H1 (cell line): ENCODE data around the gene NPTN.

Experiments
- EZH2 ChIP-seq: fragments of 200-600 bp; sonication (generic); IDR thresholded peaks from 2 replicates; pipeline ENCODE4 v1.7.1; 2012; ENCODE audit warnings: low read depth, mild to moderate bottlenecking, moderate library complexity, low read length, inconsistent platforms; ENCODE audit not compliant: severe bottlenecking
- RNF2 ChIP-seq: fragments of 200-900, 300-1000 bp; sonication (generic); IDR thresholded peaks from 2 replicates; pipeline ENCODE4 v1.7.1; 2016; ENCODE audit warnings: borderline replicate concordance, low read depth, mild to moderate bottlenecking, antibody characterized with exemption, low read length; ENCODE audit not compliant: poor library complexity, severe bottlenecking; ENCODE audit errors: missing control alignments
- TF ChIP-seq, protein P1 (sequence below): IDR thresholded peaks from 2 replicates; pipeline ENCODE4 v1.6.1; 2012; ENCODE audit warnings: inconsistent platforms

DNA sequence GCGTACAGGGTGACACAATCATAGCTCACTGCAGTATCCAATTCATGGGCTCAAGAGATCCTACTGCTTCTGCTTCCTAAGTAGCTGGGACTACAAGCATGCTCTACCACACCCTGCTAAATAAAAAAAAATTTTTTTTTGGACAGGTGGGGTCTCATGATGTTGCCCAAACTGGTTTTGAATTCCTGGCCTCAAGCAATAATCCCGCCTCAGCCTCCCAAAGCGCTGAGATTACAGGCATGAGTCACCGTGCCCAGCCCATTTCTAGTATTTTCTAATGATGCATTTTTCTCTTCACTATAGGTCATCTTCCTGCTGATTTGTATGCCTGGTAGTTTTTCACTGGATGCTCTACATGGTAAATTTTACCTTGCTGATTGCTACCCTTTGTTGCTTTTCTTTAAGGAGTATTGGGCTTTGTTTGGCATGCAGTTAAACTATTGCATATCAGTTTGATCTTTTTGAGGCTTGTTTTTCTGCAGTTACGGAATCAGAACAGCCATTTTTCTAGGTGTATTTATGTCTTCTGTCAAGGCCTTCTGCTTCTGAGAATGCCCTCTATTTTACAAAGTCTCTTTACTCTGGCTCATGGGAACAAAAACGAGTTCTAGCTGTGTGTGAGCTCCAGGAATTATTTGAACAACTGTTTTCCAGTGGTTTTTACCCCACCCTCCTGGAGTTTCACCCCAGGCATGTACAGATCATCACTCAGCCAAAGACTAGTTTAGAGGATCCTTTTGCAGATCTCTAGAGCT lies 14.2 kb upstream of the NPTN start:
- TF ChIP-seq, protein P1, sequence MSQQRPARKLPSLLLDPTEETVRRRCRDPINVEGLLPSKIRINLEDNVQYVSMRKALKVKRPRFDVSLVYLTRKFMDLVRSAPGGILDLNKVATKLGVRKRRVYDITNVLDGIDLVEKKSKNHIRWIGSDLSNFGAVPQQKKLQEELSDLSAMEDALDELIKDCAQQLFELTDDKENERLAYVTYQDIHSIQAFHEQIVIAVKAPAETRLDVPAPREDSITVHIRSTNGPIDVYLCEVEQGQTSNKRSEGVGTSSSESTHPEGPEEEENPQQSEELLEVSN: no peak
- TF ChIP-seq RNF2: no peak
- no peak for TF ChIP-seq EZH2
